Dedifferentiated amniotic fluid mesenchymal stem cell (primary cell): ENCODE measurements around the gene ANKS1B.

Experiments used
- DNase-seq: peaks from one replicate; pipeline ENCODE4 v3.0.0-alpha.2; 2016; ENCODE audit errors: extremely low spot score

The ANKS1B gene

GRCh38 chr12:99455350-99456035, 529.2 kb downstream of the ANKS1B start:
- peak; percentile 94 for DNase-seq

DNA sequence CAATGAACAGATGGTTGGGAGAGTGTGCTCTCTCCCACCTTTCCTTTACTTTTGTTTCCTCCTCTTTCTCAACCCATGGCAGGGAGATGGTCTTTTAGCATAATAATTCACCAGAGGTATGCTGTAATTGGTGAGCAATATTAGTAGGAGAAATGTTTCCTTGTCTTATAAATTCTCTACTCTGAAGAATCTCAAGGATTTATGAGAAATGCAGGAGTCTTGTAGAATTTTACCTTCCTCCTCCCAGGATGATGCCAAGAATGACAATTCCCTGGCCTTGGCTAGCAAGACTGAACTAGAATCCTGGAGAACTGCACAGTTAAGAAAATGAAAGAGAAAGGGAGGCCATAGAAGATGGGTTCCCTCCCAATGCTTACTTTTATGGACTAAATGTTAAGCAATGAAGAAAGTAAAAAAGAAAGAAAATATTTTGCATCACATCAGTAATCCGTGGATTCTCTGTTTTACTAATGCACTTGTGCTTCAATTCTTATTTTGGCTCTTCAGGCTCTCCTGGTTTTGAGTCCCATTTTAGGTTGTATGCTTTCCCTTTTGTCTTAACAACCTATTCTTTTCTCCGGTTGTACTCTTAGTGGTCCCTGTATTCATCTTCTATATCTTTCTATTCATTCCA, 530.1 kb downstream of the ANKS1B start:
- DNase-seq: no peak

DNA sequence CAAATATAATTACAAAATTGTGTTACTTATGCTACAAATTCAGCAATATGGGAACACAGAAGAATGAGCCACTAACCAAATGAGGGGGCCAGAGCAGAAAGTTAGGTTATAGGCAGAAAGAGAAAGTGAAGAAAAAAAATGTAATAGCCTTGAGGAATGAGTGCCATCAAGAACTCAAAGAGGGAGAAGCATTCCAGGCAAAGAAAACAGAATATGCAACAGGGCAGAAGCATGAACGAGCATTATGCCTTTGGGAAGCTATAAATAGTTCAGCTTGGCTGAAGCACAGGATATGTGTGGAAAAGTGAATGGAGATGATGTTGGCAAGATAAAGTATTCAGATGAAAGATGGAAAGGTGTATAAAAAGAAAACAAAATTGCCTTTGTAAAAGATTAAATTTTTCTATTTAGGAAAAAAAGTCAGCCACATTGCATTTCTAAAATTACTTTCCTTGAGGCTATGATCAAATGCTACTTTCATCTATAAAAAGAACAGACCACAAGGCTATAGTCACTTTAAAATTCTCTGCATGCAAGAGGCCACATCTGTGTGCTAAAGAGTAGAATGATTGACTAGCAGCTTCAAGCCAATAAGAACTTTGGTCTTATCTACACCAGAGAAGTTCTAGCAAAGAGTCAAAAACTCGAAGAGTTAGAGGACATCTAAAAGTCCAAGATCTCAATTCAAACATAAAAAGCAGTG, 530.7 kb downstream of the ANKS1B start:
- DNase-seq: peak; percentile 47

GRCh38 chr12:99450036-99450630, 534.6 kb downstream of the ANKS1B start:
- DNase-seq: peak; percentile 35

GRCh38 chr12:99444859-99445316, 539.8 kb downstream of the ANKS1B start:
- DNase-seq: no peak

GRCh38 chr12:99442758-99443157, 542.0 kb downstream of the ANKS1B start:
- no peak for DNase-seq

- DNase-seq: no peak
These were observed 545.3 kb downstream of the ANKS1B start for GRCh38 chr12:99439399-99439798.

- no peak for DNase-seq
These were observed 548.2 kb downstream of the ANKS1B start for GRCh38 chr12:99436584-99436983.

DNA sequence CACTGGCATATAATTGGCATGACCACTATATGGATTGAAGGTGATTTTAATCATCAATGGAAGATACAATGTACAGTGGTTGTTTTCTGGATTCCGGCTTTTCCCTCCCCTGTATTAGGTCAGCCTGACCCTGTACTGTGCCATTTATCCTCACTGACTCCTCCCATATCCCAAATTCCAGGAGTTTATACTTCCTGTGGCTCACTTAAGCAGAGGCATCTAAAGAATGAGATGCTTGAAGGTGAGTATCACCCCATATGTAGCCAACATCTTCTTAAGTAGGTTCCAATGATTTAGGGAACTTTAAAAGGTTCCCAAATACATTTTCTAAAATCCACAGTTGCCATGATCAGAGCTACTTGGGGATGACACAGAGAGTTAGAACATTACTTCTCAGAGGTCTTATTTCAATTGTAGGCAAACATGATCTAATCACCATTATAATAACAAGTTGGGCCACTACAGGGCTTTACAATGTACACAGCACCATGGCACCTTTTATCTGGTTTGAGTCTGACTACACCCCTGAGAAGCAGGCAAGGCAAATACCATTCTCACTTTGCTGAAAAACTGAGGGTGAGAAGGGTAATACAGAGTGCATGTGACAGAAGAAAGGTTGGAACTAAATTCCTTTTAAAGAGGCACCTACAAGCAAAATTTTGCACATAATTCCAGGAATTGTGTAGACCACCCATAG, 549.5 kb downstream of the ANKS1B start:
- no peak for DNase-seq

DNA sequence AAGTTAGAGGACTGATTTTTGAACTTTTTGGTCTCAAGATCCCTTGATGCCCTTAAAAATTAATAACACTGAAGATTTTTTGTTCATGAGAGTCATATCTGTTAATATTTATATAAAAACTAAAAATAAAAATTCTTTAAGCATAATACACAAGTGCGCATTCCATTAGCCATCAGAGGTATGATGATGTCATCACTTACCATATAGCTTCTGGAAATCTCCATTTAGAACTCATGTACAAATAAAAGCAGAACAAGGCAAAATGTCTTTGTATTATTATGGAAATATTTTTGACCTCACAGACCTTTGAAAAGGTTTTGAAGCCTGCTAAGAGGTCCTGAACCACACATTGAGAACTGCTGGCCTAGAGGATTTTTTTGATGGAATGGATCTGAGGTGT, 551.6 kb downstream of the ANKS1B start:
- DNase-seq: no peak

DNA sequence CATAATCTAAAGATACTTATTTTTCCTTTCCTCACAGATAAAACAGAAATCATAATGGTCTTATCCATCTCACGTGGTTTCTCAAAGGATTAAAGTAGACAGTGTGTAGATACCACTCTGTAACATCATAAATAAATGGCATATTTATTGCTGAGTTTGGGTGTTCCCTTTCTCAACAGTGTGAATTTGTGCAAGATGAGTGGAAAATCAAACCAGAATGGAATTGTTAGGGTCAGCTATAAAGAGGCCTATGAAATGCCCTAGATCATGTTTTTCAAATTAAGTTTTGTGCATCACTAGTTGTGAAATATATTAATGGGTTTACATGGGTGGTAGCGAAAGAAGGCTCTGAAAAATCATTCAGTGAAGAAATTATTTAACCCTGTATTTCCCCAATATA, 553.5 kb downstream of the ANKS1B start:
- no peak for DNase-seq

DNA sequence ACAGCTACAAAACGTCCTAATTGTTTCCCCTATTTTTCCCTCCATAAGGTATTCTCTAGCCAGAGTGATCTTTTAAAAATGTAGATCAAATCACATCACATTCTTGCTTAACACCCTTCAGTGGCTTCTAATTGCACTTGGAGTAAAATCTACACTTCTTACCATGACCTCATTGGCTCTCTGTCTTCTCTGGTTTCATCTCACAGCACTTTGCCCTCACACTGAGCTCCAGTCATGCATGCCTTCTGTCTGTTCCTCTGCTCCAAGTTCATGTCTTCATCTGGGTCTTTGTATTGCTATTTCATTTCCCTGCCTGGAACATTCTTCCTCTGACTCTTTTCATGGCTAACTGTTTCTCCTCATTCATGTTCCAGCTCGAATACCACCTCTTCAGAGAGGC, 557.6 kb downstream of the ANKS1B start:
- DNase-seq: no peak

- no peak for DNase-seq
These were observed 566.4 kb downstream of the ANKS1B start for GRCh38 chr12:99418379-99418778.

- no peak for DNase-seq
These were observed 571.0 kb downstream of the ANKS1B start for GRCh38 chr12:99413751-99414150.

DNA sequence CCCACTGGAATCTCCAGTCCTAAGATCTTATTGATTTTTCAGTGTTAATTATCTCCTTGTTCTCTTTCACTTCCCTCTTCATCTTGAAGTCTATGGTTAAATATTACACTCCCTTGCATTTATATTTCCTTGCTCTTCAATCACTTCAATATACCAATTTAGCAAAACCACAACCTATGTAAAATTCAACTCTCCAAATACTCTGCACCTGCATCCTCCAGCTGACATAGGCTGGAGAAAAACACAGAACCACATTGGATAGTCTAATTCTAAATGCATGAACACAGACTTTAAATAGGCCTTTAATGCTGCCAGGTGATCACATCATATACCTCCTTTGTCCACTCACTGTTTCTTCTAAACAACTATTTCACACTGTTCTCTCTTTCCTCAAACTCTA, 591.0 kb downstream of the ANKS1B start:
- DNase-seq: no peak

DNA sequence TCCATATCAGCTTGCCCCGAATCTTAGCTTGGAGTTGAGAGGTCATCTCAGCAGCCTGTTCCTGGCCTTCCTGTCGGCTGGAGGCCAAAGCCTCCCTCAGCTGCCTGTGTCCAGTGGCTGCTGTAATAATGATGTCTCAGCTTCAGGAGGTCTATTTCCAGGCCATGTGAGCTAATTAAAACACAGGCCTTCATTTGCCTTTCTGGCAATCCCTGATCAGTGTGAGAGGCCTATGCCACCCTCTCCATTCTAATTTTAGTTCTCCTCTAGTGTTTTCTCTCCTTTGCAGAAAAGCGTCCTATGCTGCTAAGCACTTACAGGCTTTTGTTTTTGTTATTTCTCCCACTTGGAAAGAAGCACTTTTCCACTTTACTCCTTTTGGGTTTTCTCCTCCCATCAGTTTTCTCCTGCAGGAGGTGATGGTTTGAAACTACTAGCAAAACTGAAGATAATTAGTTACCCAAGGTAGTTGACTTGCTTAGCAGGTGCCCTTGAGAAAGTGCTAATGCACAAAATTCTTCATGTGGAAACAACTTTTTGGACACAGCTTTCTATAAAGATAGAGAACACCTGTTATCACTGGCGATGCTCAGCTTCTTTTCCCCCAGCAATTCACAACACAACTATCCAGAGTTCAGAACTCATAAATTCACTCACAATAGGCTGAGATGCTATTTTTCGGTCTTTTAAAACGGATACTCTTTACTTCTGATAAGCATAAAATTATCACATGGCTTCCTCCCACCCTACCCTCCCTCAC, 592.5 kb downstream of the ANKS1B start:
- DNase-seq: no peak

DNA sequence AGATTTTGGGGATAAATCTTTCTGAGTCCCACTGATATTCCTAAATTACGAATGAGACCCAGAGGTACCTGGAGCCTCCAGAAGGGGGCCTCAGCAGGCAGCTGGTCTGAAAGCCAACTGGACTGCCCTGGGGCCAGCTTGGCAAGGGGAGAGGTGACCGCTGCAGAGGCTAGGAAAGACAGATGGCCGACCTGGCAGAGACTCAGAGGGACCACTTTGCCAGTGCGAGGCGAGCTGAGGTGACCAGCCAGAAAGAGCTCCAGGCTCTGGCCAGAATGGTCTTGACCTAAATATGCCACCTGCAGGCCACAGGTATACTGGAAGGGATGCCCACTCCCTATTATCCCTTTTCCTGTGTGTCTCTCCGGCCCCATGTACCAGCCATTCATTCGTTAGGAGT, 594.0 kb downstream of the ANKS1B start:
- no peak for DNase-seq

DNA sequence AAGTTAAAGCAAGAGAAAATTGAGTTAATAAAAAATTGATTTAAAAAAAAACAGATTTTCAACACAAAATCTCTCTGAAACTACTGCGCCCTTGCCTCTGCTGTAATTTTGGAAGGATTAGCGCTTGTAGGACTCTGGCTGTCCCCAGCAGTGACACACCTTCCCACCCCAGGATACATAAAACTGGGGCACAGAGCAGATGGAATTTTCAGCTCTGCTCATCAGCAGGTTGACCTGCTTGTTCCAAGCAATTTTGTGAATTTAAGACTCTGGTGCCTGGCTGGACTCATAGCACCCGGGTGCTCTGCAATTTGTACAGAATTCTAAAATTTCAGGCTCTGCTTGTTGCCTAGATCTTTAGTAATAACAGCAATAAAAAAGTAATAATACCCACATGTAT, 595.0 kb downstream of the ANKS1B start:
- no peak for DNase-seq

DNA sequence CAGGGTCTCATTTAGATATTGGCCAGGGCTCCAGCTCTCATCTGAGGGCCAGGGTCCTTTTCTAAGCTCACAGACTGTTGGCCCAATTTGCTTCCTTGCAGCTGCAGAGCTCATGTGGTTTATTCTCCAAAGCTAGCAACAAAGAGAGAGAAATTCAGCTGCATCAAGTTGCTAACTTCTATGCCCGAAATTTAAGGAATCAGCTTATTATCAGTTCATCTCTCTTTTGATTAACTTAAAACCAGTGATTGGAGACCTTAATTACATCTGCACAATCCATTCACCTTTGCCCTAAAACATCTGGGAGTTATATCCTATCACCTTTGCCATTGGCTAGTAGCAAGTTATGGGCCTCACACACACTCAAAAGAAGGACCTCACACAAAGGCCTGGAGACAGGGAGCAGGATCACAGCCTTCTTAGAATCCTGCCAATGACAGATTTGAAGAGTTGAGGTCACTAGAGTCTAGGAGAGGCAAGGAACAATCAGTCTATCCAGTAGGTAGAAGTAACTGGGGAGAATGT, 596.0 kb downstream of the ANKS1B start:
- DNase-seq: no peak

DNA sequence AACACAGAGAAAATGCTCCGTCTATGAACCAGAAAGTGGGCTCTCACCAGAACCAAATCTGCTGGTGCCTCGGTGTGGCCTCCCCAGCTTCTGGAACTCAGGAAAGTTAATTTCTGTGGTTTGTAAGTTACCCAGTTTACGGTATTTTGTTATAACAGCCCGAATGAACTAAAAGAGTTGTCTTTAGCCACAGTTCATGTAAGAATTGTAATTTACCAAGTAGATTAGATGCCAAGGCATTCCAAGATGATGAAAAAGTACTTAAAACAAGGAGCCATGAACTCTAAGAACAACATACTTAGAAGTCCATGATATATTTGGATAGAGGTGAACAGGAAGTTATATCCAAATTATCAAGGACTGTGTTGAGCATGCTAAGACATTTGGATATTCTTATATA, 597.1 kb downstream of the ANKS1B start:
- DNase-seq: no peak

- DNase-seq: no peak
These were observed 597.8 kb downstream of the ANKS1B start for GRCh38 chr12:99386907-99387306.
